Spinal cord (tissue), 10 donors: ENCODE results near the gene MNT. TPM values are rescaled to one million over a fixed set of nuclear protein-coding genes. Genes with fewer than 3 reads are reported as not detected.

ENCODE experiments used
- DNase-seq, 6 donors: peaks; one replicate each; pipeline versions ENCODE4 v3.0.0 to v3.0.0-alpha.2; 2013 to 2015; ENCODE audit warnings: low spot score in 6 of 6, low read depth in 4 of 6
- H3K27ac ChIP-seq: one replicate; pipeline ENCODE4 v1.5.1; 2013; ENCODE audit warnings: low read depth, low read length, control low read depth
- H3K27me3 ChIP-seq: one replicate; pipeline ENCODE4 v1.6.1; 2013; ENCODE audit warnings: low read length; ENCODE audit not compliant: control insufficient read depth, insufficient read depth
- H3K36me3 ChIP-seq: one replicate; pipeline ENCODE4 v1.6.1; 2013; ENCODE audit warnings: low read length; ENCODE audit not compliant: control insufficient read depth, insufficient read depth
- H3K4me1 ChIP-seq: one replicate; pipeline ENCODE4 v1.6.1; 2013; ENCODE audit warnings: low read length; ENCODE audit not compliant: control insufficient read depth, insufficient read depth
- H3K4me3 ChIP-seq: one replicate; pipeline ENCODE4 v1.5.1; 2013; ENCODE audit warnings: low read depth, low read length, control low read depth
- H3K9me3 ChIP-seq: one replicate; pipeline ENCODE4 v1.6.1; 2013; ENCODE audit warnings: low read length; ENCODE audit not compliant: control insufficient read depth, insufficient read depth
- WGBS: methylation state at CpG from one replicate; pipeline ENCODE4 v1.1.5; 2013; ENCODE audit warnings: missing lambda C conversion rate; ENCODE audit not compliant: insufficient coverage; 5-methylcytosine and 5-hydroxymethylcytosine counted together
- polyA plus RNA-seq, 2 donors: library from polyadenylated mRNA; unstranded; fragments of 120-200 nt; gene quantifications; one replicate each; pipeline ENCODE4 v1.2.1, GENCODE V29; 2013; ENCODE audit not compliant: insufficient read length in 2 of 2
- total RNA-seq, 2 donors: library from RNA; depleted of rRNA in 1 of 2; stranded (reverse); fragments of 120-200 nt in 1 of 2; fragments of >200 nt in 1 of 2; gene quantifications; one replicate each; pipeline versions ENCODE4 v1.2.3 to v1.2.4, GENCODE V29; 2013 to 2014
- donor health status: healthy.

The MNT gene
- total and polyA plus RNA-seq, 4 donors, result 6.2 to 34.0 (median 20.0) TPM

DNA sequence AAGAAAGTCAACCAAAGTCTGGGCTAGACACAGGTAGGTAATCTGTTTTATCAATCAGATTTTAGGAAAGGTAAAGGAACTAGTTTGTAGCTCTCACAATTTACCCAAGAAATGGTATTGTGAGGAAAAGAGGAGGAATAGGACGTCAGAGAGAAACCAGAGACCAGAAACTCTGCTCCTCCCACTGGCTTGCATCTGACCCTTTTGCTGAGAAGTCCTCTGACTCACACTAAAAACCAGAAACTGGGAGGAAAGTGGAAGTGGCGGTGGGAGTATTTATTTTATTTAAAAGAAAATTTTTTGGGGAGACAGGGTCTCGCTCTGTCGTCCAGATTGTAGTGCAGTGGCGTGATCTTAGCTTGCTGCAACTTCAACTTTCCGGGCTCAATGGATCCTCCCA lies 38.0 kb upstream of the MNT start:
- Histone ChIP-seq H3K4me3 (no peak overlapping the region), H3K4me1 (peaks cover 31% of the 10 kb centered on the region), H3K27ac (no peak overlapping the region), H3K9me3 (no peaks in the 10 kb centered on the region), H3K36me3 (peaks cover 25% of the 10 kb centered on the region), H3K27me3 (no peaks in the 10 kb centered on the region)
- WGBS, result 96% methylated on average over 4 of the region's 6 CpGs
- no peak for DNase-seq

DNA sequence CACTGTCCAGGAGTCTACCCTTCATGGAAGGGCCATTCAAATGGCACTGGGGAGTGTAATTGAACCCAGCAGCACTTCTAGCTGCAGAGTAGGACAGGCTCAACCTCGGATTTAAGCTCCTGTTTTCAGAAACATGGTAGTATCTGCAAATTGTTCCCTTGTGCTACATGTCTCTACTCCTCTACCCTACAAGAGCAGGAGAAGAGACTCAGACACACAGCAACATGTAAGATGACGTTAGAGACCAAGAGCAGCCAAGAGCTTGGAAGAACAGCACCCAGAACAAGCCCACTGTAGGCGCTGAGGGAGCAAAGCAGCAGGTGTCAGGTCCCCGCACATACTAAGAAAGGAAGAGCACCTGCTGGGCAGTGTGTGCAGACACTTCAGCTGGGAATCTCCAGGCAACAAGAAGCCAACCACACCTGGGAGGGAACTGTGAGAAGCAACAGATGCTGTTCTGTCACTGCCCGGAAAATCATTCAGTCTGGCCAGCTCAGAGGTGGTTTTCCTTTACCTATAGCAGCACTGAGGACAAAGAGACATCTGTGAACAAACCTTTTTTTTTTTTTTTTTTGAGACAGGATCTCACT lies 35.6 kb upstream of the MNT start:
- WGBS, result 44% methylated on average over 4 of the region's 5 CpGs
- peaks cover 39% of the 10 kb centered on the region for H3K4me1 ChIP-seq
- H3K36me3 ChIP-seq, result peaks cover 25% of the 10 kb centered on the region
- DNase-seq, result peak in 2 of 6 donors; percentile 23 to 72
- no peaks in the 10 kb centered on the region for H3K9me3 ChIP-seq
- no peak overlapping the region for H3K4me3 ChIP-seq
- peak overlapping the region; percentile 71 for H3K27ac ChIP-seq
- no peaks in the 10 kb centered on the region for H3K27me3 ChIP-seq

DNA sequence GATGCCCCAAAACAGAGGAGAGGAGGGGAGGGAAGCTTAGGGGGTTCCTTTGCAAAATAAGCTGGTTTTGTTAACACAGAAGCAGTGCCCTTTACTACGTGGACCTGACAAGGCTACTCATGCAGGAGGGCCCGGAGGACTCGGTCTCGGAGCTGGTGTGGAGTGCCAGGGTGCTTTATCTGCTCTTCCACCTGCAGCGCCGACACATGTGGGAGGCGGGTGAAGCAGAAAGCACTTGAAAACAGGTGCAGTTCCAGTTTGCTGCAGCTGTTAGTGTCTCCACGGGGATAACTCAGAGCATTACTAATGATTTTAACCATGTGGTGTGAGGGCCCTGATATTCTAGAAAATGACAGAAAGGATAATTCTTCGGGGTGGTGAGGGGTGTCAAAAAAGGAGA lies 35.0 kb upstream of the MNT start:
- DNase-seq, result peak in 3 of 6 donors; percentile 44 to 90 (median 44)
- Histone ChIP-seq H3K4me1 (peaks cover 39% of the 10 kb centered on the region), H3K9me3 (no peaks in the 10 kb centered on the region), H3K4me3 (peak overlapping the region; percentile 6), H3K36me3 (peaks cover 25% of the 10 kb centered on the region), H3K27me3 (no peaks in the 10 kb centered on the region), H3K27ac (peak overlapping the region; percentile 71)
- WGBS, result 23% methylated on average over 8 of the region's 9 CpGs

DNA sequence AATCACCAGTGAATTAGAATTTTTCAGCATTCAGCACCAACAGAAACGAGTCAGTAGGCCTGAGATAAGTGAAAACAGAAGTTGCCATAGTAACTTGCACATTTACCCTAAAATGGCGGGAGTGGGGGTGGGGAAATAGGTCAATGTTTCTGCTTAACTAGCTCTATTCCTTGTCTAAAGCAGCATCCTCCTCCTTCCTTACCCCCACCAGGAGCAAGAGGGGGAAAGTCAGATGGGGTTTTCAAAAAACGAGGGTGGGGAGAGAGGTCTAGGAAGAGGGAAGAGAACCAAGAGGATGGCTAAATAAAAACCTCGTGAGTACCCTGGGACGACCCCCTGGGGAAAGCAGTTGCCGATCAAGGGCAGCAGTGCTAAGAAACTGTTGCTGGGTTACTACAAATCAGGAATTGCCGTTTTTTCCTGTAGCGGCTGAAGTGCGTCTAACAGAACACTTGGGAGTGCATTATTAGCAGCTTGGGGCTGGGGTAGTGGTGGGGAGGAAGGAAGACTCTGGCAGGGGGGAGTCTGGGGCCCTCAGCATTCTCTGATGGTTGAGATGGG lies 34.4 kb upstream of the MNT start:
- peaks cover 39% of the 10 kb centered on the region for H3K4me1 ChIP-seq
- H3K27me3 ChIP-seq, result no peaks in the 10 kb centered on the region
- 3% methylated on average over 7 of the region's 9 CpGs for WGBS
- H3K4me3 ChIP-seq, result peak overlapping the region; percentile 6
- peaks cover 20% of the 10 kb centered on the region for H3K36me3 ChIP-seq
- DNase-seq, result peak; percentile 78 to 98 (median 86)
- no peaks in the 10 kb centered on the region for H3K9me3 ChIP-seq
- peak overlapping the region; percentile 71 for H3K27ac ChIP-seq

DNA sequence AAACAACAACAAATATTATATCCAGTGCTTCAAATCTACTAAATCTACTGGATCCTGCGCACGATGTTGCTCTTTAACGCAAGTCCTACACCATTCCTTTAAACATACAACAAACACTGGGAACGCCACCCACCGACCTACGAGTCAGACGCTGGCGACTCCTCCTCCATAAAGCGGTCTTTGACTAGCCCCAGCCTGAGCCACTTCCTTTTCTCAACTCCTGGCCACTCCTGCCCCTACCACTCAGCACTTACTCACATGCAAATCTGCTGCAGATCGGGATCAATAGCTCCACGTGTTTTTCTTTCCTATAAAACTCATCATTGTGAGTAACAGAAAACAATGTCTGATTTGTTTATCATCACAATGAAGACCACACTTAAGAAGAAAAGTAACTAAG lies 32.8 kb upstream of the MNT start:
- Histone ChIP-seq H3K27ac (peak overlapping the region; percentile 71), H3K4me1 (peaks cover 39% of the 10 kb centered on the region), H3K9me3 (no peaks in the 10 kb centered on the region), H3K36me3 (peaks cover 12% of the 10 kb centered on the region), H3K4me3 (no peak overlapping the region), H3K27me3 (no peaks in the 10 kb centered on the region)
- 35% methylated on average over 11 of the region's 11 CpGs for WGBS
- no peak for DNase-seq

DNA sequence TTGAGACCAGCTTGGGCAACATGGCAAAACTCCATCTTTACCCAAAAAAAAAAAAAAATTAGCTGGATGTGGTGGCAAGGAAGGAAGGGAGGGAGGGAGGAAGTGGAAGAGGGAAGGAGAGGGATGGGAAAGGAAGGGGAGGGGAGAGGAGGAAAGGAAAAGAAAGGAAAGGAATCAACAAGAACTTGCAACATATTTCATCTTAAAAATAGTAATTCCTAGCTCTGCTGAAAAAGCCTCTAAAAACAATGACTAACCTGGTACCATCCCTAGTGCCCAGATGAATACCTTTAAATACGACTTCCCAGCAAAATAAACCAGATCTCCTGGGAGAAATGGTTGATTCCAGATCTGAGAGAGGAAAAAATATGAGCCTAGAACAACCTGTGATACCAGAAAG lies 27.1 kb upstream of the MNT start:
- DNase-seq, result no peak
- Histone ChIP-seq H3K9me3 (no peaks in the 10 kb centered on the region), H3K4me3 (no peak overlapping the region), H3K4me1 (peaks cover 3% of the 10 kb centered on the region), H3K27me3 (no peaks in the 10 kb centered on the region), H3K36me3 (no peaks in the 10 kb centered on the region), H3K27ac (no peak overlapping the region)
- WGBS, result no CpG with 5 or more reads among the region's 1 CpG

DNA sequence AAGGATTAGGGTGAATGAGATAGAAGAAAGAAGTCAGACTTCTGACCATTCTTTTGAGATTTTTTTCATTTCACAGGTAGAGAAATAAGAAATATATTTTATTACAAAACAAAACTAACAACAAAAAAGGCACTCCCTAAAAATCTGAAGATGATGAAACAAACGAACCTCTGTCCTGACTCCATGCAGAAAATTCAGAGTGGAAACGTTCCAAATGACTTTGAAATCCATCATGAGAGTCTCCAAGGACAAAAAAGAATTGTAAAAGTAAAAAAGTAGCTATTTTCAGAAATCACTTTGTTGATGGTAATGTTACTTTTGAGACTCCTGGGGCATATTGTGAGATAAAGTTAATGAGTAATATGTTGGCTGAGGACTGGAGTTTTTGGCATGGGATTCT lies 26.4 kb upstream of the MNT start:
- WGBS, result no CpG with 5 or more reads among the region's 2 CpGs

DNA sequence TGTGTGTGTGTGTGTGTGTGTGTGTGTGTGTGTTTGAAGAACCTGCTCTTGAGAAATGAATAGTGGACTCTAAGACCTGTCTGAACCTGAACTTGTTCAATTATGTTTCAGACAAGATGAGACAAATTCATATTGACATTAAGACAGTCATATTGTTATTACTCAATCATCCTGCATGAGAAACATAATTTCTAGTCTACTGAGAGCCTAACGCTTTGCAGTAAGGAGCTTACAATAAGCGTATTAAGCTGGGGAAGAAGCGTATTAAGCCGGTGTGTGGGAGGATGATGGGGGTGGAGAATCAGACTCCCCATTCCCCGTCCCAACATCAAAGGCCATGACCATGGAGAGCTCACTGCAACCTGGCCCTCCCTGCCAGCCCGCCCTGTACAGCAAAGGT lies 22.4 kb upstream of the MNT start:
- H3K4me3 ChIP-seq, result no peak overlapping the region
- peaks cover 20% of the 10 kb centered on the region for H3K4me1 ChIP-seq
- no peak overlapping the region for H3K27ac ChIP-seq
- 72% methylated on average over 4 of the region's 6 CpGs for WGBS
- H3K27me3 ChIP-seq, result no peaks in the 10 kb centered on the region
- peak in 1 of 6 donors; percentile 39 for DNase-seq
- H3K9me3 ChIP-seq, result no peaks in the 10 kb centered on the region
- peaks cover 15% of the 10 kb centered on the region for H3K36me3 ChIP-seq

More for the DNA sequence above, 26.4 kb upstream of the MNT start:
- Histone ChIP-seq H3K4me1 (peaks cover under 1% of the 10 kb centered on the region), H3K36me3 (no peaks in the 10 kb centered on the region), H3K27me3 (no peaks in the 10 kb centered on the region), H3K27ac (no peak overlapping the region), H3K9me3 (no peaks in the 10 kb centered on the region), H3K4me3 (no peak overlapping the region)
- no peak for DNase-seq

DNA sequence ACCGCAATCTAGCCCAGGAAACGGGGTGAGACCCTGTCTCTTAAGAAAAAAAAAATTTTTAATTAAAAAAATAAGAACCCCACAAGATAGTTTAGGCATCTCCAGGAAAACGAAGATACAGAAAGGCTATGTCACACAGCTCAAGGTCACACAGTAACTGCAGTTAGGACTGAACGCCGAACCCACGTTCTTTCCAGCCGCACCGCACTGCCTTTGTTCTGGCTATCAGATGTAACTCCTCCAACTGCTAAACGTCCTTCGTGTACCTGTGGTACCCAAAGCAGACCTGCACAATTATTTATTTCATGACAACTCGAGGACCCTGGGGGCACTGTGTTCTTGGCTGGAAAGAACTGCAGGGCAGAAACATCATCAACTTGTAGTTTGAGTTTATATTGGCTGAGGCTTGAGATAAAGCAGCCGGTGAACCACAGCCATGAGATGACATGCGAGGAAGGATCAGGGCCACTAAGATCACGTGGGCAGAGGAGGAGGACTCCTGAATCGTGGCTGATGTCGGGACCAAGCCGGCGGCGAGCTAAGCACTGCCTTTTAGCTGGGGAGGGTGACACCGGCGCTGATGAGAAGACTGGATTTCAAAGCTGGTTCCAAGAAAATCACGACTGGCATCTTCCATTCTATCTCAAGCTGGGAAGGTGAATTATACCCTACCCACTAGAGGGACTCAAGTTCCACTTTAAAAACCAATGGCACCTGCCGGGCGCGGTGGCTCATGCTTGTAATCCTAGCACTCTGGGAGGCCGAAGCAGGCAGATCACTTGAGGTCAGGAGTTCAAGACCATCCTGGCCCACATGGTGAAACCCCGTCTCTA lies 20.7 kb upstream of the MNT start:
- no peak overlapping the region for H3K27ac ChIP-seq
- 78% methylated on average over 19 of the region's 27 CpGs for WGBS
- H3K36me3 ChIP-seq, result peaks cover 18% of the 10 kb centered on the region
- no peaks in the 10 kb centered on the region for H3K9me3 ChIP-seq
- H3K27me3 ChIP-seq, result no peaks in the 10 kb centered on the region
- DNase-seq, result peak in 1 of 6 donors; percentile 75
- no peak overlapping the region for H3K4me3 ChIP-seq
- peaks cover 28% of the 10 kb centered on the region for H3K4me1 ChIP-seq
